Mesendoderm (in vitro differentiated cells): ENCODE measurements around the gene SLC27A4.

Source experiments
- DNase-seq: peaks from one replicate; pipeline ENCODE4 v3.0.0; 2013
- H2AK5ac ChIP-seq: 2 replicates; pipeline ENCODE4 v1.6.1; 2013; ENCODE audit warnings: low read length, inconsistent platforms
- H2BK120ac ChIP-seq: 2 replicates; pipeline ENCODE4 v1.6.1; 2013; ENCODE audit warnings: low read depth, mild to moderate bottlenecking, low read length, moderate library complexity, mixed read lengths
- H2BK15ac ChIP-seq: replicated peaks from 2 replicates; pipeline ENCODE4 v1.6.1; 2013; ENCODE audit warnings: low read depth, mild to moderate bottlenecking, moderate library complexity
- H2BK5ac ChIP-seq: 2 replicates; pipeline ENCODE4 v1.6.1; 2013; ENCODE audit warnings: low read length, inconsistent platforms
- H3K18ac ChIP-seq: 2 replicates; pipeline ENCODE4 v1.6.1; 2013; ENCODE audit warnings: mild to moderate bottlenecking, low read length, mixed read lengths
- H3K23ac ChIP-seq: one replicate; pipeline ENCODE4 v1.6.1; 2013; ENCODE audit warnings: low read length
- H3K27ac ChIP-seq: 2 replicates; pipeline ENCODE4 v1.5.1; 2013; ENCODE audit warnings: low read depth, mild to moderate bottlenecking, inconsistent platforms, low read length, moderate library complexity
- H3K27me3 ChIP-seq: 2 replicates; pipeline ENCODE4 v1.6.1; 2013; ENCODE audit warnings: low read length, control low read depth, mild to moderate bottlenecking, inconsistent platforms; ENCODE audit not compliant: insufficient read depth, poor library complexity
- H3K36me3 ChIP-seq: 2 replicates; pipeline ENCODE4 v1.6.1; 2013; ENCODE audit warnings: low read length, inconsistent platforms; ENCODE audit not compliant: control insufficient read depth, insufficient read depth
- H3K4ac ChIP-seq: one replicate; pipeline ENCODE4 v1.6.1; 2013; ENCODE audit warnings: low read depth, mild to moderate bottlenecking, low read length, moderate library complexity
- H3K4me1 ChIP-seq: 2 replicates; pipeline ENCODE4 v1.6.1; 2013; ENCODE audit warnings: low read depth, low read length, inconsistent platforms; ENCODE audit not compliant: control insufficient read depth
- H3K4me2 ChIP-seq: 2 replicates; pipeline ENCODE4 v1.6.1; 2013; ENCODE audit warnings: low read length
- H3K4me3 ChIP-seq: 2 replicates; pipeline ENCODE4 v1.5.1; 2013; ENCODE audit warnings: mild to moderate bottlenecking, low read length
- H3K56ac ChIP-seq: one replicate; pipeline ENCODE4 v1.6.1; 2013; ENCODE audit warnings: low read length
- H3K79me1 ChIP-seq: 2 replicates; pipeline ENCODE4 v1.6.1; 2013; ENCODE audit warnings: low read length, inconsistent platforms
- H3K79me2 ChIP-seq: 2 replicates; pipeline ENCODE4 v1.6.1; 2013; ENCODE audit warnings: mild to moderate bottlenecking, low read length; ENCODE audit not compliant: control insufficient read depth, insufficient read depth
- H3K9ac ChIP-seq: 2 replicates; pipeline ENCODE4 v1.6.1; 2013; ENCODE audit warnings: low read length, inconsistent platforms
- H4K5ac ChIP-seq: one replicate; pipeline ENCODE4 v1.6.1; 2013; ENCODE audit warnings: low read length
- H4K8ac ChIP-seq: one replicate; pipeline ENCODE4 v1.6.1; 2013; ENCODE audit warnings: low read depth, mild to moderate bottlenecking, control low read depth, low read length, moderate library complexity
- WGBS: extraction: QIAGEN DNeasy Blood & Tissue Kit; methylation state at CpG from one replicate; pipeline ENCODE4 v1.1.7; 2013; ENCODE audit warnings: low lambda C conversion rate, missing lambda C conversion rate; ENCODE audit not compliant: insufficient coverage; ENCODE audit errors: extremely low coverage; 5-methylcytosine and 5-hydroxymethylcytosine counted together

SLC27A4 gene

DNA sequence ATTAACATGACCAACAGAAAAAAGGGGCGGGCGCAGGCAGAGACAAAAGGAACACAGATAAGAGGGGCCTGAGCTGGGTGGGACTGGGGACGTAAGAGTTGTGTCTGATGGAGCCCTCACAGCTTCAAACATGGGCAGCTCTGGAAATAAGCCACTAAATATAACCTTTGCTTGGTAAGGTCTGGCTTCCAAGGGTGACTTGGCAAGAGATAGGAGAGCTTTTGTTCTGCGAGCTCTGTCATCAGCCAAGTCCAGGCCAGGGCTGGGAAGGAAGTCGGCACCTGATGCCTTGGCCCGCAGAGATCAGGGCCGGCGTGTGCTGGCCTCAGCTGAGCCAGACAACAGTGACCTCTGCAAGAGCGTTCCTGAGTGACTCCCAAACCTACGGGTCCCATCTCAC lies 29.9 kb upstream of the SLC27A4 start:
- H2BK5ac ChIP-seq = no peak overlapping the region
- H3K9ac ChIP-seq = no peak overlapping the region
- H3K4ac ChIP-seq = no peak overlapping the region
- H3K4me1 ChIP-seq = no peaks in the 10 kb centered on the region
- H3K79me2 ChIP-seq = no peaks in the 10 kb centered on the region
- H3K4me3 ChIP-seq = no peak overlapping the region
- H3K4me2 ChIP-seq = no peak overlapping the region
- H2BK15ac ChIP-seq = no peak overlapping the region
- no peak overlapping the region for H3K56ac ChIP-seq
- no peaks in the 10 kb centered on the region for H3K79me1 ChIP-seq
- no peak overlapping the region for H3K27ac ChIP-seq
- H3K36me3 ChIP-seq = peaks cover 4% of the 10 kb centered on the region
- no peak overlapping the region for H4K5ac ChIP-seq
- no peak overlapping the region for H3K23ac ChIP-seq
- H2AK5ac ChIP-seq = no peak overlapping the region
- H3K18ac ChIP-seq = no peak overlapping the region
- no peak overlapping the region for H4K8ac ChIP-seq
- H2BK120ac ChIP-seq = no peak overlapping the region
- H3K27me3 ChIP-seq = no peaks in the 10 kb centered on the region
- no CpG with 5 or more reads among the region's 10 CpGs for WGBS
- DNase-seq = no peak

DNA sequence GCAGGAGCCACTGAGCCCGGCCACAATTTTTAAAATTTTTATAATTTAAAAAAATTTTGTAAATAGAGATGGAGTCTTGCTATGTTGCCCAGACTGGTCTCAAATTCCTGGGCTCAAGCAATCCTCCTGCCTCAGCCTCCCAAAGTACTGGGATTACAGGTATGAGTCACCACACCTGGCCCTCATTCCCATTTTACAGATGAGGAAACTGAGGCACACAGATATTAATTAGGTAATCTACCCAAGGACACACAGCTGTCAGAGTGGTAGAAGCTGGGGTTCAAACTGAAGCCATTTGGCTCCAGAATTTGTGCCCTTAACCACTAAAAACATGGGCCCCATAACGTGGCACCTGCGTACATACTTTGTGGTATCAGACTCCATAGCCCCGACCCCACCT lies 25.6 kb upstream of the SLC27A4 start:
- H3K4me2 ChIP-seq = no peak overlapping the region
- H3K4me3 ChIP-seq = no peak overlapping the region
- no CpG with 5 or more reads among the region's 4 CpGs for WGBS
- no peaks in the 10 kb centered on the region for H3K79me1 ChIP-seq
- H3K79me2 ChIP-seq = no peaks in the 10 kb centered on the region
- no peaks in the 10 kb centered on the region for H3K27me3 ChIP-seq
- no peak overlapping the region for H2BK15ac ChIP-seq
- no peaks in the 10 kb centered on the region for H3K4me1 ChIP-seq
- no peak overlapping the region for H3K18ac ChIP-seq
- H3K56ac ChIP-seq = no peak overlapping the region
- H4K5ac ChIP-seq = no peak overlapping the region
- no peak overlapping the region for H3K4ac ChIP-seq
- H2BK5ac ChIP-seq = no peak overlapping the region
- no peak for DNase-seq
- H2BK120ac ChIP-seq = no peak overlapping the region
- no peak overlapping the region for H4K8ac ChIP-seq
- H3K23ac ChIP-seq = no peak overlapping the region
- peaks cover 3% of the 10 kb centered on the region for H3K36me3 ChIP-seq
- no peak overlapping the region for H3K9ac ChIP-seq
- H3K27ac ChIP-seq = no peak overlapping the region
- no peak overlapping the region for H2AK5ac ChIP-seq

DNA sequence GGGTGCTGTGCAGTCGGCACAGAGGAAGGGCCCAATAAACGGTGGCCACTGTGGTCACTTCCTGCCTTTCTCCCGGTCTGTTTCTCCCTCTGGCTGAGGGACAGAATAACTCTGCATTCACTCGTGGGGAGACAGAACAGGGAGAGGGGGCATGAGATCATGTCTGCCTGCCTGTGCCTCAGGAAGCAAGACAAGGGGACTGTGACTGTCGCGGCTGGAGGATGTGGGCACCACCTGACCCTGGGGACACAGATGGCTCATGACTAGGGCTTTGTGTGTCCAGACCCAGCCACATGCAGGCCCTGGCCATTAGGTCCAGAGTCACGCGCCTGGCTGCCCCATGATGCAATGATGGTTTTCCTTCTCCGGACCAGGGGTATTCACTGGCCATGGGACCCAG lies 23.9 kb upstream of the SLC27A4 start:
- H2AK5ac ChIP-seq = no peak overlapping the region
- no peak overlapping the region for H3K56ac ChIP-seq
- H3K4me3 ChIP-seq = no peak overlapping the region
- no CpG with 5 or more reads among the region's 9 CpGs for WGBS
- no peak overlapping the region for H3K4me2 ChIP-seq
- H4K8ac ChIP-seq = no peak overlapping the region
- H2BK5ac ChIP-seq = no peak overlapping the region
- no peak overlapping the region for H3K27ac ChIP-seq
- no peak overlapping the region for H3K4ac ChIP-seq
- peaks cover 2% of the 10 kb centered on the region for H3K36me3 ChIP-seq
- H3K27me3 ChIP-seq = no peaks in the 10 kb centered on the region
- H4K5ac ChIP-seq = no peak overlapping the region
- peaks cover 2% of the 10 kb centered on the region for H3K4me1 ChIP-seq
- no peak overlapping the region for H2BK15ac ChIP-seq
- H3K18ac ChIP-seq = no peak overlapping the region
- no peak overlapping the region for H3K23ac ChIP-seq
- H3K79me1 ChIP-seq = peaks cover 2% of the 10 kb centered on the region
- no peak overlapping the region for H2BK120ac ChIP-seq
- DNase-seq = no peak
- H3K9ac ChIP-seq = no peak overlapping the region
- H3K79me2 ChIP-seq = peaks cover 2% of the 10 kb centered on the region

DNA sequence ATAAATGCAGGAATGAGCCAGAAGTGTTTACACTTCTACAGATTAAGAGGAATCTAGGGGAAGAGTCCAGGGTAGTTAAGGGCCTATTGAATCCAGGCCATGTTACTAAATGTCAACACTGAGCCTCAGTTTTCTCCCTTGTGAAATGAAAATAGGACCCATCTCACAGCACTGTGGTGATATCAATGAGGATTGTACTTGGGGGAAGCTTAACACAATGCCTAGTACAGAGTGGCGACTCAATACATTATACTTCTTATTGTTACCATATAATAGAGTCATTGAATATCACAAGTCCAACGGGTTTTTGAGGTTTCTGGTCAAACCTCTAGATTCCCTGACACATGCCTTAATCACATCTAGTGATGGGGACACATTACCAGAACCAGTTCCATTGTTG lies 22.7 kb upstream of the SLC27A4 start:
- peaks cover 3% of the 10 kb centered on the region for H3K4me1 ChIP-seq
- H3K79me2 ChIP-seq = peaks cover 7% of the 10 kb centered on the region
- no peak overlapping the region for H3K4me3 ChIP-seq
- H3K9ac ChIP-seq = no peak overlapping the region
- H3K79me1 ChIP-seq = peaks cover 6% of the 10 kb centered on the region
- H2BK15ac ChIP-seq = no peak overlapping the region
- H4K5ac ChIP-seq = no peak overlapping the region
- no peak overlapping the region for H3K4me2 ChIP-seq
- no peak overlapping the region for H3K18ac ChIP-seq
- H3K56ac ChIP-seq = no peak overlapping the region
- no peak overlapping the region for H2BK120ac ChIP-seq
- no peak for DNase-seq
- WGBS = no CpG with 5 or more reads among the region's 2 CpGs
- peaks cover 2% of the 10 kb centered on the region for H3K36me3 ChIP-seq
- H2AK5ac ChIP-seq = no peak overlapping the region
- H3K4ac ChIP-seq = no peak overlapping the region
- H4K8ac ChIP-seq = no peak overlapping the region
- no peak overlapping the region for H2BK5ac ChIP-seq
- no peak overlapping the region for H3K23ac ChIP-seq
- no peaks in the 10 kb centered on the region for H3K27me3 ChIP-seq
- H3K27ac ChIP-seq = no peak overlapping the region

DNA sequence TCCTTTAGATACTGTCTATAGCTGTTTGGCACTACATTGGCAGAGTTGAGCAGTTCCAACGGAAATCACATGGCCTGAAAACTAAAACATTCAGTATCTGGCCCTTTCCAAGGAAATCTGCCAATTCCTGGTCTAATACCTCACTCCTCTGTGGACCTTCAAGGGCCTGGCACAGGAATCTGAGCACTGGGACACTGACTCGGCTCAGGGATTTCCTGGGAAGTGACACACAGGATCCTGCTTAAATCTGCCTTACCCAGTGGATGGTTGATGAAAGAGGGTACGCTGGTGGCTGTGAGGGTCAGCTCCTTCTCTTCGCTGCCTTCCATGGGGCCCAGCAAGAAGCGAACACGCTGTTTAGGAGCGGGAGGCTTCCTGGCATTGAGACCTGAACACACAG lies 19.0 kb upstream of the SLC27A4 start:
- H3K27me3 ChIP-seq = no peaks in the 10 kb centered on the region

DNA sequence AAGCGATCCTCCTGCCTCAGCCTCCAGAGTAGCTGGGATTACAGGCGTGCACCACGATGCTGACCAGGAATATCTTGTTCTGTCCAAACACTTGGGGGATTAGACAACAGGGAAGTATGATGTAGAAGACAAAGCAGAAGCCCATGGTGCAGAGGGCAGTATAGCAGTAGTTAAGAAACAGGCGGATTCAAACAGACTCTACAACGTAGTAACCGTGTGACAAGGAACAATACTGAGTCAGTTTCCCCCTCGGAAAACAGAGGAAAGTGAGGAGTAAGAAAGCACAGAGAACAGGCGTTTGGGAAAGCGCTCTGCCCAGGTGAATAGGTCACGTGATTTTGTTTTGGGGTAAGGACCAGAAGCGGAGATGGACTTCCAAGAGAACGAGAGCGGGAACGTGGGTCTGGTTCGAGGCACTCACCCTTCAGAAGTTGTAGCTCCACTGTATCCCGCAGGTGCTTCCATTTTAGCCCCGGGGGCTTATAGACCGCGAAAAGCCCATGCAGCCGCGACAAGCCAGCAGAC lies 18.4 kb upstream of the SLC27A4 start:
- Histone ChIP-seq H3K27me3 (no peaks in the 10 kb centered on the region), H3K27ac (no peak overlapping the region), H3K36me3 (peaks cover 8% of the 10 kb centered on the region)

More for the DNA sequence above, 19.0 kb upstream of the SLC27A4 start:
- Histone ChIP-seq H3K79me2 (peaks cover 15% of the 10 kb centered on the region), H3K56ac (peak overlapping the region; percentile 69), H3K4me3 (no peak overlapping the region), H3K27ac (no peak overlapping the region), H3K4me1 (peaks cover 3% of the 10 kb centered on the region), H4K8ac (no peak overlapping the region), H3K18ac (no peak overlapping the region), H2BK5ac (no peak overlapping the region), H2BK15ac (no peak overlapping the region), H3K4ac (no peak overlapping the region), H4K5ac (peak overlapping the region; percentile 21), H3K9ac (peak overlapping the region; percentile 97), H3K79me1 (peaks cover 10% of the 10 kb centered on the region), H3K4me2 (peak overlapping the region; percentile 99), H3K23ac (no peak overlapping the region), H2AK5ac (no peak overlapping the region), H3K36me3 (peaks cover 8% of the 10 kb centered on the region), H2BK120ac (no peak overlapping the region)
- no CpG with 5 or more reads among the region's 7 CpGs for WGBS
- no peak for DNase-seq

More for the DNA sequence above, 18.4 kb upstream of the SLC27A4 start:
- Histone ChIP-seq H2BK120ac (no peak overlapping the region), H3K23ac (no peak overlapping the region), H2BK5ac (no peak overlapping the region), H4K5ac (peak overlapping the region; percentile 26), H2BK15ac (no peak overlapping the region), H4K8ac (no peak overlapping the region), H2AK5ac (peak overlapping the region; percentile 55), H3K79me2 (peaks cover 15% of the 10 kb centered on the region), H3K56ac (peak overlapping the region; percentile 99), H3K79me1 (peaks cover 10% of the 10 kb centered on the region), H3K4ac (no peak overlapping the region), H3K18ac (peak overlapping the region; percentile 15), H3K4me2 (peak overlapping the region; percentile 99), H3K4me1 (peaks cover 3% of the 10 kb centered on the region), H3K9ac (peak overlapping the region; percentile 97), H3K4me3 (peak overlapping the region; percentile 94)
- no CpG with 5 or more reads among the region's 21 CpGs for WGBS
- DNase-seq = no peak
